Calu3 (cell line): ENCODE data around the gene CLCN3. TPM values are rescaled to one million over a fixed set of nuclear protein-coding genes. Genes with fewer than 3 reads are reported as not detected.

ENCODE experiments used
- BruUV-seq: library from RNA; stranded (reverse); fragments of 400-500 nt; replicated peaks from 2 replicates; lab custom pipeline; 2021; lab: Mats Ljungman, UMichigan
- CTCF ChIA-PET: fragments of 300-600 bp; sonication (Branson Sonifier 250); formaldehyde crosslinking; loops from one replicate; lab custom pipeline; 2022; ENCODE audit warnings: antibody characterized with exemption; lab: Charles Lee
- DNase-seq: peaks from one replicate; pipeline ENCODE4 v3.0.0; 2022
- H3K27ac Mint-ChIP-seq: one replicate; pipeline ENCODE4 v1.8.0; 2022; ENCODE audit warnings: mixed read lengths; ENCODE audit not compliant: unreplicated experiment
- H3K27me3 Mint-ChIP-seq: one replicate; pipeline ENCODE4 v1.8.0; 2022; ENCODE audit warnings: mixed read lengths; ENCODE audit not compliant: unreplicated experiment
- H3K36me3 Mint-ChIP-seq: one replicate; pipeline ENCODE4 v1.8.0; 2022; ENCODE audit warnings: mild to moderate bottlenecking, moderate library complexity, mixed read lengths; ENCODE audit not compliant: insufficient read depth, unreplicated experiment
- H3K4me1 Mint-ChIP-seq: one replicate; pipeline ENCODE4 v1.8.0; 2022; ENCODE audit warnings: mild to moderate bottlenecking, low read depth, mixed read lengths; ENCODE audit not compliant: unreplicated experiment
- H3K4me3 Mint-ChIP-seq: one replicate; pipeline ENCODE4 v1.8.0; 2022; ENCODE audit warnings: mild to moderate bottlenecking, low read depth, moderate library complexity, mixed read lengths; ENCODE audit not compliant: unreplicated experiment
- H3K9me3 Mint-ChIP-seq: one replicate; pipeline ENCODE4 v1.8.0; 2022; ENCODE audit warnings: low read depth, mixed read lengths; ENCODE audit not compliant: unreplicated experiment
- intact Hi-C: fragments of 100-400 bp; cut with micrococcal nuclease; formaldehyde crosslinking; loops from one replicate; pipeline ENCODE4 v1.10.0; 2022; ENCODE audit not compliant: unreplicated experiment
- total RNA-seq: library from RNA; stranded (reverse); gene quantifications from 2 replicates; pipeline ENCODE4 v1.2.3, GENCODE V29; 2022
- TF ChIP-seq, protein P1 (sequence below): fragments of 200-600 bp; IDR thresholded peaks from one replicate; pipeline ENCODE4 v1.8.0; 2022; ENCODE audit warnings: antibody characterized with exemption; ENCODE audit not compliant: unreplicated experiment

Gene CLCN3
- total RNA-seq, 1 experiment from 2014 or later: 57.8 TPM

GRCh38 chr4:169657470-169658107 lies 37.2 kb downstream of the CLCN3 start:
- no TSS peak for BruUV-seq
- Mint-ChIP-seq H3K4me3 (no peak overlapping the region), H3K27me3 (no peaks in the 10 kb centered on the region), H3K9me3 (no peaks in the 10 kb centered on the region), H3K27ac (peak overlapping the region; percentile 67), H3K4me1 (peaks cover 14% of the 10 kb centered on the region), H3K36me3 (peaks cover 10% of the 10 kb centered on the region)
- DNase-seq: no peak
- intact Hi-C loops: loop anchor here (2.0 kb wide), 1 partner anchor 23 kb away; no protein-coding TSS in a partner anchor
- TF ChIP-seq, protein P1, sequence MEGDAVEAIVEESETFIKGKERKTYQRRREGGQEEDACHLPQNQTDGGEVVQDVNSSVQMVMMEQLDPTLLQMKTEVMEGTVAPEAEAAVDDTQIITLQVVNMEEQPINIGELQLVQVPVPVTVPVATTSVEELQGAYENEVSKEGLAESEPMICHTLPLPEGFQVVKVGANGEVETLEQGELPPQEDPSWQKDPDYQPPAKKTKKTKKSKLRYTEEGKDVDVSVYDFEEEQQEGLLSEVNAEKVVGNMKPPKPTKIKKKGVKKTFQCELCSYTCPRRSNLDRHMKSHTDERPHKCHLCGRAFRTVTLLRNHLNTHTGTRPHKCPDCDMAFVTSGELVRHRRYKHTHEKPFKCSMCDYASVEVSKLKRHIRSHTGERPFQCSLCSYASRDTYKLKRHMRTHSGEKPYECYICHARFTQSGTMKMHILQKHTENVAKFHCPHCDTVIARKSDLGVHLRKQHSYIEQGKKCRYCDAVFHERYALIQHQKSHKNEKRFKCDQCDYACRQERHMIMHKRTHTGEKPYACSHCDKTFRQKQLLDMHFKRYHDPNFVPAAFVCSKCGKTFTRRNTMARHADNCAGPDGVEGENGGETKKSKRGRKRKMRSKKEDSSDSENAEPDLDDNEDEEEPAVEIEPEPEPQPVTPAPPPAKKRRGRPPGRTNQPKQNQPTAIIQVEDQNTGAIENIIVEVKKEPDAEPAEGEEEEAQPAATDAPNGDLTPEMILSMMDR: no peak
- CTCF ChIA-PET: no interaction called here

GRCh38 chr4:169658196-169658595 lies 37.8 kb downstream of the CLCN3 start:
- H3K27ac Mint-ChIP-seq: peak overlapping the region; percentile 100
- no peak overlapping the region for H3K4me3 Mint-ChIP-seq
- H3K9me3 Mint-ChIP-seq: no peaks in the 10 kb centered on the region
- DNase-seq: no peak
- peaks cover 15% of the 10 kb centered on the region for H3K4me1 Mint-ChIP-seq
- TF ChIP-seq, protein P1: no peak
- H3K36me3 Mint-ChIP-seq: peaks cover 10% of the 10 kb centered on the region
- CTCF ChIA-PET: interaction anchor here (2.6 kb wide), 1 partner anchor 8 kb away, joined by 12 read pairs; no protein-coding TSS in a partner anchor
- H3K27me3 Mint-ChIP-seq: no peaks in the 10 kb centered on the region
- intact Hi-C loops: loop anchor here (2.0 kb wide), 1 partner anchor 23 kb away; no protein-coding TSS in a partner anchor
- no TSS peak for BruUV-seq

- intact Hi-C loops: loop anchor here (2.0 kb wide), 1 partner anchor 24 kb away; no protein-coding TSS in a partner anchor
- Mint-ChIP-seq H3K27me3 (no peaks in the 10 kb centered on the region), H3K36me3 (peaks cover 15% of the 10 kb centered on the region), H3K4me3 (peak overlapping the region; percentile 85), H3K9me3 (no peaks in the 10 kb centered on the region), H3K4me1 (peaks cover 15% of the 10 kb centered on the region), H3K27ac (peak overlapping the region; percentile 100)
- CTCF ChIA-PET: interaction anchor here (0.5 to 2.6 kb wide), 6 partner anchors 9 to 1444 kb away, joined by 3 to 12 read pairs (median 4); partner anchors contain the start of gene CLCN3
- BruUV-seq: TSS peak; percentile 98
- TF ChIP-seq, protein P1: no peak
- no peak for DNase-seq
Measured at GRCh38 chr4:169658975-169659715, 38.8 kb downstream of the CLCN3 start.
